ENCODE results near the gene S1PR1. TPM values are rescaled to one million over a fixed set of nuclear protein-coding genes. Genes with fewer than 3 reads are reported as not detected.

Gene S1PR1
- total RNA-seq, 1 donor from 2014 or later: 236 TPM

DNA sequence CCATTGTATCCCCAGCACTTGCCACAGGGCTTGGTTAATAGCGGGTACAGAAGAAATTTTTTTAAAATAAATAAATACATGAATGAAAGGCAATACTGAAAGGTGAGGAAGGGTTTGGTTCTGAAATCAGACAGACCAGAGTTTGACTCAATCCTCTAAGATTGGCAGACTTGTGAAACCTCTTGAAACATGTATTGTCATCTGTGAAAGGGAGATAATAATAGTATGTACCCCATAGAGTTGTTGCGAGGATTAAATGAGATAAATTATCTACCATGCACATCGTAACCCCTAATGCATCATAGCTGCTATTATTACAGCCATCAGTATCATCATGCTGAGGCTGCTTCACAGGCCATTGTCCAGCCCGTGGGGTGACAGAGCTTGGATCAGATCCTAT is 41.4 kb downstream of the S1PR1 start:
- intact Hi-C loops (cut with micrococcal nuclease): loop anchor here (2.0 kb wide), 1 partner anchor 13 kb away; no protein-coding TSS in a partner anchor

DNA sequence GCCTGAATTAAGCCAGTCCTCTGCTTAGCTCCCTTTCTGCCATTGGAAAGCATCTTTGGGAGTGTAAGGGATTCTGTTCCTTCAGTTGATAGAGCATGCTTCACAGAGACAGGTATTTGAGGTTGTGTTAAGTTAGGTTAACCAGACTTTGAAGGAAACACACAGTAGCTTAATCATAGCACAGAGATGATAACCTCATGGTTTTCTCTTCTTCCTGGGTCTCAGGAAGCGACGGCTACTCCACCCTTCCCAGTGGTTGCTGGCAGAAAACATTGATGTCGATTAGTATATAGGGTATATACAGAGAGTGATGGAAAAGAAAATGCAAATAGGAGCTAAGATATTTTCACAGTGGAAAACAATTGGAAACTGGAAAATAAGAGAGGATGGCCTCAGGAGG is 42.0 kb downstream of the S1PR1 start:
- intact Hi-C loops (cut with micrococcal nuclease): loop anchor here (2.0 kb wide), 1 partner anchor 14 kb away; no protein-coding TSS in a partner anchor

DNA sequence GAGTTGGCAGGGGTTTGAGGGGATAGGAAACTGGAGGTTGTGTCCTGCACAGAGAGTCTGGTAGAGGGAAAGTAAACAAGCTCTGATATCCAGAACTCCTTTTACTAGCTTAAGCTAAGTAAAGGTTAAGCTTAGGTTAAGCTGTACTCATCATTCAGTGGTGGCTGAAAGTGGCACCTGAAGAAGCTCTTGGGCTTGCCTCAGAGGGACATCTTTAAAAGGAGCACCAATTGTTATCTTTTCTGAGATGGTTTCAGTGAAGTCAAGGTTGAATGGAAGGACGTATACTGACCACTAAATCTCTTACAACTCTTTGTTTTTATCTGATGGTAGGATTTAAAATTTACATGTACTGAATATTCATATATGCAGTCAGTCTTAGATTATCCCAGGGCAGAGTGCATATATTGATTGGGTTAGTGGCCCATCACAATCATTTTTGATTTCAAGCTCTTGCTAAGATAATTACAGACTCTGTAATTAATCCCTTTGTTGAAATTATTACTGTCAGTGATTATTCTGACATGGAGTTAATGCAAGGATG is 43.3 kb downstream of the S1PR1 start:
- intact Hi-C loops (cut with micrococcal nuclease): no loop called here

DNA sequence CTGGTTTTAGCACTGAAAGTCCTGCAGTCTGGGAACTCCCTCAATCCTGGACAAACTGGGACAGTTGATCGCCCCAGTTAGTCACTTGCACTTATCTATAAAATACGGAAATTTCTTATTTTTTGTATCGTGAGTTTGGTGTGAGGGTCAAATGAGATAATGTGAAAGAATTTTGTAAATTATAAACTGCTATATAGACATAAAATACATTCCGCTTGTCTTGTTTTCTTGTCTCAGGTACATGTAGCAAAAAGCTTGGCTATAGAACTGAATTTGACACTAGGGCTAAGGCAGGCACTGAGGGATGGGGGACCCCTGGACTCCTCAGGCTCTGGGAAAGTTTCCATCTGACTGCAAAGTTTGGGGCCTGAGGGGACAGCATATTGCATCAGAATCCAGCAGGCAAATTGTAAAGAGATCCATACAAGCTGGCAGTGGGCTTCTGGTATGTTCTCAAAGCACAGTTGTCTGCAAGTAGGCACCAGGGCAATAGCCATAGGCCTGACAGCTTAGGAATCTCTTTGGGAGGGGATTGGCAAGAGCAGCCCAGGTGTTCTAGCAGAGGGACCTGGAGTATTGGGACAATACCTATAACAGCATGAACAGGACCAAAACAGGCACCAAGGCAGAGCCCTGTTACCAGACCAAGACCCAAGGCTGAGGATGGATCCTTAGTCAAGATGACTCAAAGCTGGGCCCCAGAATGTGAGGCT is 44.3 kb downstream of the S1PR1 start:
- intact Hi-C loops (cut with micrococcal nuclease): no loop called here

DNA sequence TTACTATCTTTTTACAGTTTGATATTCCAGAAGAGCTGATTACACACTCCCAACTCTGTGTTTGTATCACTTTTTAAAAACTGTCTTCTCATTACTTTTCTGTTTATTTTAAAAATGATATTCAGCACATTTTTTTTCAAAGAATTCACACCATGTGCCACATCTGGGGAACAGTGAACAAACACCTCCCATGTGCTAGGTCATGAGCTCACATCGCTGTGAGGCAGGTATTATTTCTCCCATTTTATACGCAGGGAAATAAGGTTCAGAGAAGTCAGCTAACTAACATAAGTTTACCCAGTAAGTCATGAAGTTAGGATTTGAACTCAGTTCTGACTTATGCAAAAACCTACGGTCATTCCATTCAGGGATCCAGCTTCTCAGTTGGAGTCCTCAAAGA is 44.9 kb downstream of the S1PR1 start:
- intact Hi-C loops (cut with micrococcal nuclease): no loop called here

DNA sequence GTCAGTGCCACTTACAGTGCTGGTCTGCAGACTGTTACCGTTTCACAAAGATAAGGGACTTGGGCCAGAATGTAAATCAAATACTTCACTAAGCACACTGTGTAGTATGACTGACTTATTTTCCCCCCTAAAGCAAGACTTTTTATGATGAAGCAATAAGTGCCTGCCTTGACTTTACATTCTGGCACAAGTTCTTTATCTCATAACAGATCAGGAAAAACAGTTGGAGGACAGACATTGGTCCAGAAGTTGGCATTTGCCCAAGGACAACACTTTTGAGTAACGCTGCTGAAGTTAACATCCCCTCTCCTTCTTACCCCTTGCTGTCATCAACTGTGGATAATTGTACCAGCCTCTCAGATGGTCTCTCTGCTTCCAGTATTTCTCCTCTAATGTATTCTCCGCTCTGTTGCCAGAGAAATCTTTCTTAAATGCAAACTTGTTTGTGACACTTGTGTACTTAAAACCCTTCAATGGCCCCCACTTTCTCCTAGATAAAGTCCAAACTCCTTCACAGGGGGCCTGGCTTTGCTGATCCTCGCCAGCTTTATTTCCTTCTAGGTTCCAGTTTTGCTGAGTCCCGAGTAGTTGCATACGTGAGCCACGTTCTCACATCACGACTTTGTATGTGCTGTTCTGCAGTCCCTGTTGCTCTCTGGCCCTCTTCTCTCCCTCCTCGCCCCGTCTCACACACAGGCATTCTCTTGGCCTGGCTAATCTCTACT is 45.7 kb downstream of the S1PR1 start:
- intact Hi-C loops (cut with micrococcal nuclease): no loop called here

DNA sequence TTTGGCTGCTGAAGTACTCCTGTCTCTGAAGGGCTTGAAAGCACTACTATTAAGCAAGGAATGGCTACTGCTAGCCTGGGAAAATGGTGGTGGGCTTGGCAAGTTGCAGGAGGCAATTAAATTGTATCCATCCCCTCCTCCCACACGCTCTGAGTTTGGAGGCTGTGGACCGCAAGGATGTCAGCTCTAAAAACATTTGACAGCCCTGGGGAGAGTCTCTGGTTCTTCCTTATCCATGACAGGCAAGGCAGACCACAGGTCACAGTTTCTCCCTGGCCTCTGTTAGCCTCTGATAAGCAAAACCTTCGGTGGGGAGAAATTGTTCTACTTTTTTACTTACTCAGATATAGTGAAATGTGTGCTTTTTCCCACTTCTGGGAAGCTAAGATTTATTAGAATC is 46.6 kb downstream of the S1PR1 start:
- intact Hi-C loops (cut with micrococcal nuclease): no loop called here

DNA sequence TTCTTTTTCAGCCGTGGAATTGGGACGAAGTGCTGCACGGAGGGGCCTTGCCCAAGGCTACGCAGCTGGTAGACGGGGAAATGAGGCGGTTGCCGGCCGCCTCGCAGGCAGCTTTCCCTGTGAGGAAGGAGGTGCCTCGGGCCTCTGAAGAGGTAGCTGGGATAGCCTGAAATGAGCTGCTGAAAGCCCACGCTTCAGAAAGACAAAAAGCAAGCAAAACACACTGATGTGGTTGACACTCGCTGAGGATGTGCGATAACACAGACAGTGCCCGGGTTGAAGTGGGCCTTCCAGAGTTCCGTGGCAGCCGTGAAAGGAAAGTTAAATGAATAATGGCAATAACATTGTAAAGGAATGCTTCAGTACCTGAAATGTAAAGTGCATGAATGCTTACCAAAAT is 47.2 kb downstream of the S1PR1 start:
- intact Hi-C loops (cut with micrococcal nuclease): loop anchor here (1.0 kb wide), 1 partner anchor 388 kb away; the partner anchor contains the start of gene SLC30A7

DNA sequence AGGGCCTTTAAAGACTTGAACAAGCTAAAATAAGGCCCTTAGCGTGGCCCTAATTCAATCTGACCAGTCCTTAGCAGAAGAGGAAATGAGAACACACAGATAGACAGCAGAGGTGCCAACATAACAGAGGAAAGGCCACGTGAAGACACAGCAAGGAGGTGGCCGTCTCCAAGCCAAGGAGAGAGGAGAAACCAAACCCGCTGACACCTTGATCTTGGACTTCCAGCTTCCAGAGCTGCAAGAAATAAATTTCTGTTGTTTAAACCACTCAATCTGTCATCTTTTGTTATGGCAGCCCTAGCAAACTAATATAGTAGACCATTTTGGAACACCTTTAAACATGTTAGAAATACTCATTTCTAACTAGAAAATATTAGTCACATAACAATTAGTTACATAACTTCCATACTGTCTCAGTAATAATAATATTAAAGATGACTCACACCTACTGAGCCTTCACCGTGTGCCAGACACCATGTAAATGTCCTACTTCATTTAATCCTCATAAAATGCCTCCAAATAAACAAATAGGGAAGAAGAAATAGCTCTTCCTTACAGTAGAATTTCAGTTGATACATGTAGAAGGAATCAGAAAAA is 47.9 kb downstream of the S1PR1 start:
- intact Hi-C loops (cut with micrococcal nuclease): loop anchor here (1.0 to 5.0 kb wide), 2 partner anchors 257 to 388 kb away; partner anchors contain the start of genes DPH5 and SLC30A7

DNA sequence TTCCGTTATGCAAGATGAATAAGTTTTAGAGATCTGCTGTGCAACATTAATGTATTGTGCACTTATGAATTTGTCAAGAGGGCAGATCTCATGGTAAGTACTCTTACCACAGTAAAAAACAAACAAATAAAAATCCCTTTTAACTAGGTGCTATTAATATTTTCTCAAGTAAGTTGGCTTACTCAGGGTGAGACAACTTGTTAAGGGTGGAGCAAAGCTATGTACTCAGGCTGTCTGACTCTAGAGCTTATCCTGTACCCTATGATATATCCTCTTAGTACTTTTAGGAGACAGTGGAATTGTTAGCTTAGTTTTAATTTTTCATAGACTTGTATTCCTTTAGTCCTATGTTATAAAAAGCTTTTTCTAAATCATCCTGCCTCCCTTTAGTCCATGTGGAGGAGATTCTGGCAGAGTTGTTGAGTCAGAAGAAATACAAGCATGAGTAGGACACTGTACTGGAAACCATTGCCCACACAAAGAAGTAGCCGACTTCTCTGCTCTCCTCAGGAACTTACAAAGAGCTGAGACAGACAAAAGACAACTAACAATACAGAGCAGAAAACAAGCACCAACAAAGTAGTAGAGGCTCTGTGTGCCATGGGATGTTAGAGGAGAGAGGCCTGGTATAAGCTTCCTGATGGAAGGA is 49.2 kb downstream of the S1PR1 start:
- intact Hi-C loops (cut with micrococcal nuclease): loop anchor here (5.0 kb wide), 1 partner anchor 259 kb away; the partner anchor contains the start of gene DPH5

DNA sequence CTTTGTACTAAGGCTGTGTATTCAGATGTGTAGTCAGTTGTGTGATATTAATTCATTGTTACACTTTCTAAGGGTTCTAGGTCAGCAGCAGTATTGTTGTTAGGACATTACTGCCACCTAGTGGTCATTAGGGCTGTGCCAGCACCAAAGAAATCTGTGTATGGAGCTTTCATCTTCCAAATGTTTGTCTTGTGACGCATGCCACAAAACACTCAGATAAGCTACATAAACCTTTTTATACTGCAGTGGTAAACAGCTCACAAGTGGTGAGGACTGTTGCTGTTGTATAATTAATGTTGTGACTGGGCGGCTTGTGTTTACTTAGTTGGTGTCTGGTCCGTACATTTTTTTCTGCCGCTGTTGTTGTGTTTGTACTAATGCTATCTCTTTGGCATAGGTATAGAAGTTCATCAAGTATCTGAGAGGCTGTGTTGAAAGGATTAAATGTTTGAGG is 51.7 kb downstream of the S1PR1 start:
- intact Hi-C loops (cut with micrococcal nuclease): loop anchor here (1.0 to 5.0 kb wide), 5 partner anchors 49 to 367 kb away; partner anchors contain the start of gene DPH5

DNA sequence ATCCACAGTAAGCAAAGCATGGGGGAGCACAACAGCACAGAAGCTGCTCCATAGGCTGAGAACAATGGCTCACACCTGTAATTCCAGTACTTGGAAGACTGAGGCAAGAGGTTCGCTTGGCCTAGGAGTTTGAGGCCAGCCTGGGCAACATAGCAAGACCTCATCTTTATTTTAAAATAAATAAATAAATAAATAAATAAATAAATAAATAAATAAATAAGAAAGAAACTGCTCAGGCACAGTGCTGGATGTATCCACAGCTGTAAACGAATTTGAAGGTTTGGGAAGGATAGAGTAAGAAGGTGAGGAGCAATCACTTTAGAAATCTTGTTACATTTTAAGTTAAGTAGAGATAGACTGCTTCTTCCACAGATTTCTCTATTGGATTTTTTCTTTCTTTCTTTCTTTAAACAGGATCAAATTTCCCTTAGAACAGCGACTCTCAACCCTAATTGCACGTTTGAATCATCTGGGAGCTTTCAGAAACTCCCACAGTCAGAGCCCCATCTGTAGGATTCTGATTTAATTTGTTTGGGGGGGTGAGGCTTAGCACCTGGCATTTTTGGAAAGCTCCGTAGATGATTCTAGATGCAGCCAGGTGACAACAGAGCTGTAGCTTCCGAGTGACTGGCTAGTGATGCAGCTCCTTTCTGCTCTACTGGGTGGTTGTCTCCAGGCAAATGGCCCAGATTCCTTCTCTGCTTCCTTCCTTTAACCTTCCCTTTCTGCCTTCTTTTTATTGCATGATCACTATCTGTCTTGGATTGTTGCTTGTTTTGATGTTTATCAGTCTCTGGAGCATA is 53.5 kb downstream of the S1PR1 start:
- intact Hi-C loops (cut with micrococcal nuclease): loop anchor here (5.0 kb wide), 1 partner anchor 283 kb away; no protein-coding TSS in a partner anchor

Other genes with a start within 250 kb of the S1PR1 start
- 34.5 and 39.7 TPM in 2 replicates for gene DPH5, start 211.2 kb upstream of the S1PR1 start, total RNA-seq